Neural progenitor cell (in vitro differentiated cells): ENCODE data around the gene KLC1.

Experiments
- EZH2 ChIP-seq: fragments of 200-600 bp; sonication (generic); IDR thresholded peaks from 2 replicates; pipeline ENCODE4 v1.6.1; 2017; ENCODE audit warnings: antibody characterized with exemption, mild to moderate bottlenecking, moderate library complexity
- EZH2phosphoT487 ChIP-seq: fragments of 200-600 bp; sonication (generic); IDR thresholded peaks from 2 replicates; pipeline ENCODE4 v1.6.1; 2017; ENCODE audit warnings: antibody characterized with exemption
- TF ChIP-seq, protein P1 (sequence below): fragments of 200-600 bp; sonication (generic); IDR thresholded peaks from 2 replicates; pipeline ENCODE4 v1.5.1; 2017; ENCODE audit warnings: antibody characterized with exemption, mild to moderate bottlenecking

DNA sequence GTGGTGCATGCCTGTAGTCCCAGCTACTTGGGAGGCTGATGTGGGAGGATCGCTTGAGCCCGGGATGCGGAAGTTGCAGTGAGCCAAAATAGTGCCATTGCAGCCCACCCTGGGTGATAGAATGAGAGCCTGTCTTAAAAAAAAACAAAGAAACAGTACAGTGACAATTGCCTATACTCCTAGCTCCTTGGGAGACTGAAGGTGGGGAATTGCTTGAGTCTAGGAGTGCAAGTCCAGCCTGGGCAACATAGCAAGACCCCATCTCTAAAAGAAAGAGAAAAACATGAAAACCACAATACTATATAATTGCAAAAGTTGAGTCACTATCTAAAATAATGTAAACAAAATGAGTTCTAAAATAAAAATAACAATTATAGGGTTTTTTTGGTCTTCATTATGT, 20.0 kb downstream of the KLC1 start:
- TF ChIP-seq, protein P1, sequence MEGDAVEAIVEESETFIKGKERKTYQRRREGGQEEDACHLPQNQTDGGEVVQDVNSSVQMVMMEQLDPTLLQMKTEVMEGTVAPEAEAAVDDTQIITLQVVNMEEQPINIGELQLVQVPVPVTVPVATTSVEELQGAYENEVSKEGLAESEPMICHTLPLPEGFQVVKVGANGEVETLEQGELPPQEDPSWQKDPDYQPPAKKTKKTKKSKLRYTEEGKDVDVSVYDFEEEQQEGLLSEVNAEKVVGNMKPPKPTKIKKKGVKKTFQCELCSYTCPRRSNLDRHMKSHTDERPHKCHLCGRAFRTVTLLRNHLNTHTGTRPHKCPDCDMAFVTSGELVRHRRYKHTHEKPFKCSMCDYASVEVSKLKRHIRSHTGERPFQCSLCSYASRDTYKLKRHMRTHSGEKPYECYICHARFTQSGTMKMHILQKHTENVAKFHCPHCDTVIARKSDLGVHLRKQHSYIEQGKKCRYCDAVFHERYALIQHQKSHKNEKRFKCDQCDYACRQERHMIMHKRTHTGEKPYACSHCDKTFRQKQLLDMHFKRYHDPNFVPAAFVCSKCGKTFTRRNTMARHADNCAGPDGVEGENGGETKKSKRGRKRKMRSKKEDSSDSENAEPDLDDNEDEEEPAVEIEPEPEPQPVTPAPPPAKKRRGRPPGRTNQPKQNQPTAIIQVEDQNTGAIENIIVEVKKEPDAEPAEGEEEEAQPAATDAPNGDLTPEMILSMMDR, result no peak
- TF ChIP-seq EZH2phosphoT487, result no peak
- TF ChIP-seq EZH2, result no peak
